Stimulated activated naive CD4-positive, alpha-beta T cell treated with Interleukin-2 at 50 U/mL for 16 hours (primary cell): Measurements from ENCODE around the gene KPRP.

Source experiments
- DNase-seq: peaks from one replicate; lab custom pipeline; 2025; lab: John Stamatoyannopoulos, UW

KPRP gene

GRCh38 chr1:152770411-152770810, 12.6 kb downstream of the KPRP start:
- DNase-seq, result no peak

- DNase-seq, result no peak
Measured at GRCh38 chr1:152774875-152775274, 17.1 kb downstream of the KPRP start, which contains the start of gene LCE1F. LCE1F (plus strand) TSS chr1:152775140; CDS start chr1:152776372, 1,232 bp downstream.

GRCh38 chr1:152776361-152776760, 18.5 kb downstream of the KPRP start:
- DNase-seq, result no peak

GRCh38 chr1:152777510-152778137, 19.8 kb downstream of the KPRP start:
- no peak for DNase-seq

GRCh38 chr1:152783095-152783494, 25.3 kb downstream of the KPRP start:
- no peak for DNase-seq

GRCh38 chr1:152786077-152786476, 28.3 kb downstream of the KPRP start, which contains the start of gene LCE1E:
LCE1E (plus strand) TSS chr1:152786257; CDS start chr1:152787300, 1,043 bp downstream.
- no peak for DNase-seq

- DNase-seq, result no peak
Measured at GRCh38 chr1:152795686-152796085, 37.9 kb downstream of the KPRP start.

- DNase-seq, result no peak
Measured at GRCh38 chr1:152796421-152796820, 38.6 kb downstream of the KPRP start, which contains the start of gene LCE1D. LCE1D (plus strand) TSS chr1:152796721; CDS start chr1:152797795, 1,074 bp downstream.

- DNase-seq, result no peak
Measured at GRCh38 chr1:152801333-152801732, 43.5 kb downstream of the KPRP start.

- DNase-seq, result no peak
Measured at GRCh38 chr1:152806576-152806975, 48.8 kb downstream of the KPRP start, which contains the start of gene LCE1C. LCE1C (minus strand) TSS chr1:152806651; CDS start chr1:152805478, 1,173 bp downstream.

GRCh38 chr1:152811050-152811449, 53.2 kb downstream of the KPRP start:
- DNase-seq, result no peak
